Measurements from ENCODE around the gene CDKL2.

The CDKL2 gene

GRCh38 chr4:75643651-75644050 lies 13.3 kb upstream of the CDKL2 start:
- DNase-seq (ENCODE audit: low spot score) (no peak), FAIRE-seq (no peak)

DNA sequence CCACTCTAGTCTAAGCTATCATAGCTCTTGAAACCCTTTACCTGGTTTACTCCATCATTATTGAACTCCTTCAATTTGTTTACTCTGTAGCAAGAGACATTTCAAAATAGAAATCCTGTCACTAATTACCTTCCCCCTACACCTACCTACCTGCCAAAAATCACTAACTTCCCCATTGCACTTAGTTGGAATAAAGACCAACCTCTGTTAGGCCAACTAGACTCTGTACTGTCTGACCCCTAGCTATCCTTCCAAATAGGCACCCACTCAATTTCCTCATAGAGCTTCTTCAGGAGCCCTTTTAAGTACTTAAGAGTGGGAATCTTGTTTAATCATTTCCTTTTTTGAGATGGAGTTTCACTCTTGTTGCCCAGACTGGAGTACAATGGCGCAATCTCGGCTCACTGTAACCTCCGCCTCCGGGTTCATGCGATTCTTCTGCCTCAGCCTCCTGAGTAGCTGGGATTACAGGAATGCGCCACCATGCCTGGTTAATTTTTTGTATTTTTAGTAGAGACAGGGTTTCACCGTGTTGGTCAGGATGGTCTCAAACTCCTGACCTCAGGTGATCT lies 8.9 kb upstream of the CDKL2 start:
- FAIRE-seq (no peak), DNase-seq (ENCODE audit: low spot score) (no peak)

- DNase-seq (ENCODE audit: low spot score) (no peak), FAIRE-seq (no peak)
Observed at GRCh38 chr4:75637827-75638226, 7.5 kb upstream of the CDKL2 start.

DNA sequence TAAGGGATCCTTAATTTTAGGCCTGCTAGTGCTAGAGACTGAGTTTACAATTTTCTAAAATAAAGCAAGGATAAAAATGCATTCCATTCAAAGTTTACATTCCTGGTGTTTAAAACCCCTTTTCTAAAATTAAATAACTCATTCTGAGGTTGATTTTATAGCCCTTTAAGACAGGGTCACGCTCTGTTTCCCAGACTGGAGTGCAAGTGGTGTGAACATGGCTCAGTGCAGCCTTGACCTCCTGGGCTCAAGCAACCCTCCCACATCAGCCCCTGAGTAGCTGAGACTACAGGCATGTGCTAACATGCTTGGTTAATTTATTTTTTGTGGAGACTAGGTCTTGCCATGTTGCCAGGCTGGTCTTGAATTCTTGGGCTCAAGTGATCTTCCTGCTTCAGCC lies 6.8 kb upstream of the CDKL2 start:
- peak; percentile 85 for FAIRE-seq
- peak; percentile 27 for DNase-seq (ENCODE audit: low spot score)

DNA sequence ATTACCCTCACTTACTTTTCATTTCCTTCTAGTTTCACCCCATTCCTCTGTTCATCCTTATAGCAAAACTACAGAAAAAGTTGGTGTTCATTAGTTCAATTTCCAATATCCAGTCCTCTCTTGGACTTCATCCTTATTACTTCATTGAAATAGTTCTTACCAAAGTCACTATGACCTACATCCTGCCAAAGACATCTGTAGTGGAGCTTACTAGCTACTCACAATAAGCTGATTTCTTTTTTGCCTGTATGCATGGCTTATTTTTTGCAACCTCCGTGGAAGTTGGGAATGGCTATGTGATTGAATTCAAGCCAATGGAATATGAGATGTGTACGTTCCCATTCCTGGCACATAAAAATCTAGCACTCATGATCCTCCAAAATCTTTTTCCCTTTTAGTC lies 4.6 kb upstream of the CDKL2 start:
- DNase-seq (ENCODE audit: low spot score) (no peak), FAIRE-seq (no peak)

DNA sequence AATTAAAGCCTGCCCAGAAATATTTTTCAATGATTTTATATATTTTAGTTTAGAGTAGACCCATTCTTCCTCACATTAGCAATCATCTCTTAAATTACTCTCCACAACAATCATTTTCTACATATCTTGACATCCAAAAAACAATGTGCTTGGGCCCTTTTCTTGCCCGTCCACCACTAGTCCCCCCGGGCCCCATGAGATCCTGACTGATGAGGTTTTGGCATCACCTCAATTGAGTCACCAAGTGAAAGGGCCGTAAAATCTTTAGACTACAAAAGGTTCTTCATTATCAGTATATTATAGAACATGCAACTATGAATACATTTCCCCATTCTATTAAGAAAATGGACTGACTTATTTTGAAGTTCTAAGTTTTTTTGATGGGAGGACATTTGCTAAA lies 4.0 kb upstream of the CDKL2 start:
- DNase-seq (ENCODE audit: low spot score) (no peak), FAIRE-seq (no peak)

- peak; percentile 59 for DNase-seq (ENCODE audit: low spot score)
- FAIRE-seq: peak; percentile 74
Observed at GRCh38 chr4:75633846-75634245, 3.5 kb upstream of the CDKL2 start.

- no peak for DNase-seq (ENCODE audit: low spot score)
Observed at GRCh38 chr4:75630937-75631329, 605 bp upstream of the CDKL2 start.

GRCh38 chr4:75629239-75629638 lies 1.1 kb downstream of the CDKL2 start:
- FAIRE-seq: no peak
- DNase-seq (ENCODE audit: low spot score): no peak

More at GRCh38 chr4:75630937-75631329, 605 bp upstream of the CDKL2 start:
- FAIRE-seq: no peak

DNA sequence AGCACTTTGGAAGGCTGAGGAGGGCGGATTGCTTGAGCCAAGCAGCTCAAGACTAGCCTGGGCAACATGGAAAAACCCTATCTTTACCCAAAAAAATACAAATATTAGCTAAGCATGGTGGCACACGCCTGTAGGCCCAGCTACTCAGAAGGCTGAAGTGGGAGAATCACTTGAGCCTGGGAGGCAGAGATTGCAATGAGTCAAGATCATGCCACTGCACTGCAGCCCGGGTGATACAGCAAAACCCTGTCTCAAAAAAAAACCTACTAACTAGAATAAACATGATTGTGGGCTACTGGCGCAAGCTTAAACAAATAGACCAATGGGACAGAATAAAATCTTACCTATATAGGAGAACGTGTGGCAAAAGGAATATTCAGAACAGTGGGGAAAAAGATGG lies 7.3 kb downstream of the CDKL2 start:
- no peak for DNase-seq (ENCODE audit: low spot score)
- no peak for FAIRE-seq

DNA sequence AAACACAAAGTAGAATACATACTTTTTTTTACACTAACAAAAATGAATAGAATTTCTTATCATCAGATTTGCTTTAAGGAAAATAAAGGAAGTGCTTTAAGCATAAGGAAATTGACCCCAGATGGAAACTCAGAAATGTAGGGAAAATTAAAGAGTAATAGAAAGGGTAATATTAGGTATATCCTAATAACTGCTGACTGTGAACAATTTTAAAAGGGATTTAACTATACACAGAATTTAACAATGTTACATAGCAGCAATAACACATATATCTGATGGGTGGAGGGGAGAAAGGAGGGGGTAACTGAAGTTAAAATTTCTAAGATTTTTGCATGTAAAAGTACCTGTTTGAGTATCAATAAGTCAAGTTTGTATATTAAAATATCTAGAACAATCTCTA lies 8.6 kb downstream of the CDKL2 start:
- FAIRE-seq (no peak), DNase-seq (ENCODE audit: low spot score) (no peak)

DNA sequence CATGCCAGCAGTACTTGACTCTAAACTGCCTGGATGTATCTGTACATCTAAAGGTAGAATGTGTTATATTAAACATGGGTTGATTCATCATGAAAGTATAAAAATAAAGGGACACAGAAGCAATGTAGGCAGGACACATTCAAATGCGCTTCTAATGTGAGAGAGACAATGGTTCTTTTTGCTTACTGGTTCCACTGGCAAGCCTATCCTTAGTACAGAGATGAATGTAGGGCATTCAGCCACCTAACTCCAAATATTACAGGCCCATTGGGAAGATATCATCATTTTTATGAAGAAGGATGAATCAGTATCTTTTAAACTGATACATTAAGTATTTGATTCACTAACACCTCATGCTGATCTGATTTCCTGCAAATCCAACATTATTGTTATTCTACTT lies 18.0 kb downstream of the CDKL2 start:
- FAIRE-seq: no peak

DNA sequence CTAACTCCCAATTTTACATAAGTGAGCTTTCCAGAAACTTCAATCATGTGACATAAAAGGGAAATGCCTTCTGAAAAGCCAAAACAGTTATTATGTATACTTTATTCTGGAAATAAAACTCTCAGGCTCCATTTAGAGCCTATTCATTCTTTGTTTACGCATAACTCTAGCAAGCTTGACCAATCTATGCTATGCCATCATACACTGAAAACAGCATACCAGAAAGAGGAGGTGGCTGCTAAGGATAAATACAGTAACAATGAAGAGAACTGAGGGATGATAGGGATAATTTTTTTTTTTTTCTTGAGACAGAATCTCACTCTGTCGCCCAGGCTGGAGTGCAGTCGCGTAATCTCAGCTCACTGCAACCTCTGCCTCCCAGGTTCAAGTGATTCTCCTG lies 24.4 kb downstream of the CDKL2 start:
- FAIRE-seq: no peak
- DNase-seq (ENCODE audit: low spot score): no peak

More for the DNA sequence above, 18.0 kb downstream of the CDKL2 start:
- DNase-seq (ENCODE audit: low spot score): no peak

GRCh38 chr4:75599647-75600046 lies 30.7 kb downstream of the CDKL2 start:
- no peak for FAIRE-seq
- DNase-seq (ENCODE audit: low spot score): no peak

DNA sequence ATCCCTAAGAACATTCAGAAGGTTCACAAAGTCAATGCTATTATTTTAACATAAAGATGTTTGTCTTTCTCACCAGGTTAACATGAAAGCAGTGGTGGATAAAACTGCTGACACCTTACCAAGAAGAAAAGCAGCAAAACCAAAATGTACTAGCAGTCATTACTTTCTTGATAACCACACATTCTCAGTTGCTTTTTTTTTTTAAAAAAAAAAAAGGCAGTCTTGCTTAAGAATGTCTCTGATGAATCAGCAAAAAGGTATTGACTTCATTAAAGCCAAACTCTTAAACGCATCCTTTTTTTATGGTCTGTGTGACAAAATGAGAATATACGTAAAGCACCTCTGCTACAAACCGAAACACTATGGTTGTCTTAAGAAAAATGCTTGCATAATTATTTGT lies 31.9 kb downstream of the CDKL2 start:
- FAIRE-seq (no peak), DNase-seq (ENCODE audit: low spot score) (no peak)

DNA sequence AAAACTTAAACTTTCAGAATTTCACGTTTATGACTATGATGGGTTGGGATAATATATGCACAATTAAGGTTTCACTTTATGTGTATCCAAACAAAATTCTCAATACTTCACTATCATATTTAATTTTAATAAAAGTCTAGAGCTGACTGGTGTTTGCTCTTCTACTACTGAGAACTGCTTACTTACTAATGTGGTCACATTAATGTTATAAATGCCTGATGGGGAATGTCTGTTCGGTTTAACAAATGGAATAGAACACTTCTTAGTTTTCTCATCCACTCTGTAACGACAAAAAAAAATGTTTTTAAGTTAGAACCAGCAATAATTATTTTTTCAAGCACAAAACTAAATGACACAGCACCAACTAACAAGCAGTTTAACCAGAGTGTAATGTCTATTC lies 34.3 kb downstream of the CDKL2 start:
- DNase-seq (ENCODE audit: low spot score) (no peak), FAIRE-seq (no peak)

DNA sequence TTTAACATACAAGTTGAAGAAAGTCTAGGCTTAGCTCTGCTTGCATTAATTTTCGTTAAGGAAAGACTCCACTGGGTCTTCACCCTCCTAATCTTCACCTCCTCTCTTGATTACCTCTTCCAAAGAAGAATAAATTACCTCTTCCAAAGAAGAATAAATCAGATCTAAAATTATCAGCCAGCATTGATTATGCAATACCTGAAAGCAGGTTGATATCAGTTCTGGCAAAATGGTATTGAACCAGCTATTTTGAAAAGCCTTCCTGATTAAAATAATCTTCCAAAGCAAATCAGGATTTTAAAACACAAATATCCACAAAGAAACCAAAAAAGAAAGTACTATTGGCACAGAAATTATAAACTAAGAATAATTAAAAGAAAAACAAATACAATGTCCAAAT lies 36.9 kb downstream of the CDKL2 start:
- DNase-seq (ENCODE audit: low spot score) (no peak), FAIRE-seq (no peak)

DNA sequence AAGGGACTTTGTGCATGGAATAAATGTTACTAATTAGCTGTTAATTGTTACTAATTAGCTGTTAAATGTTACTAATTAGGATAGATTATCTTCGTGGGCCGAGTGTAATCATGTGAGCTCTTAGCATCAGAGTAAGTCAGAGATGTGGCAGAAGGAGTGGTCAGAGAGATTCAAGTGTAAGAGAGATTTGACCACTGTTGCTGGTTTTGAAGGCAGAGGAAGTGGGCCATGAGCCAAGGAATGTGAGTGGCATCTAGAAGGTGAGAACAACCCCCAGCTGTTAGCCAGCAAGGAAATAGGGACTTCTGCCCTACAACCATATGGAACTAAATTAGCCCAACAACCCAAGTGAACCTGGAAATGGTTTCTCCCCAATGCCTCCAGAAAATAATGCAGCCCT lies 46.3 kb downstream of the CDKL2 start:
- no peak for DNase-seq (ENCODE audit: low spot score)
- FAIRE-seq: no peak

GRCh38 chr4:75567725-75568124 lies 62.6 kb downstream of the CDKL2 start:
- FAIRE-seq: no peak
- no peak for DNase-seq (ENCODE audit: low spot score)

GRCh38 chr4:75566911-75567310 lies 63.4 kb downstream of the CDKL2 start:
- DNase-seq (ENCODE audit: low spot score): no peak

DNA sequence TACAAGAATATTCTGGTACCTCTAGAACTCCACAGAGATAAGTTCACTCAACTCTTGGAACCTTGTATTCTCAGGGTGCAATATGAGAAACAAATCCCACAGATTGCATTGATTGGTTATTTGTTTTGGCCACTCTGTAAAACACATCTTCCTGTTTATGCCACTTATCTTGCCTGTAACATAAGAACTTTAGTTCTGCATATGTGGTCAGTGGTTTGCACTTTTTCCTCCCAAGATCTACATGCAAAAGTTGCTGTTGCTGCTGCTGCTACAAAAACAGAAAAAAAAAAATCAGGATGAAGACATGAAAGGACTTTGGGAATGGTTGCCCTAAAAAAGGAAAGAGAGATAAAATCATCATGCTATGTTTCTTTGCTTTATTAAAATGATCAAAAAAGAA lies 64.8 kb downstream of the CDKL2 start:
- DNase-seq (ENCODE audit: low spot score) (no peak), FAIRE-seq (no peak)

More at GRCh38 chr4:75566911-75567310, 63.4 kb downstream of the CDKL2 start:
- no peak for FAIRE-seq

DNA sequence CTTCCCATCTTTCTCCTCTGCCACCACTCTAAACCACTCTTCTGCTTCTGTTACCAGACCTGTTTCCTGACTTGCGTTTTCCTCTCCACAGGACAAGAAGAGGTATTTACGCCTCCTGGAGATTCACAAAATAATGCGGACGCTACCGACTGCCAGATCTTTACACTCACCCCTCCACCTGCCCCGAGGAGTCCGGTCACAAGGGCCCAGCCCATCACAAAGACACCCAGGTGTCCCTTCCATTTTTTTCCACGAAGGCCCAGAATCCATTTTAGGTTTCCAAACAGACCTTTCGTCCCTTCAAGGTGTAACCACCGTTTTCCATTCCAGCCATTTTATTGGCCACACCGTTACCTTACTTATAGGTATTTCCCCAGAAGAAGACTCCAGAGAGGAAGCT lies 66.3 kb downstream of the CDKL2 start:
- FAIRE-seq (no peak), DNase-seq (ENCODE audit: low spot score) (no peak)

DNA sequence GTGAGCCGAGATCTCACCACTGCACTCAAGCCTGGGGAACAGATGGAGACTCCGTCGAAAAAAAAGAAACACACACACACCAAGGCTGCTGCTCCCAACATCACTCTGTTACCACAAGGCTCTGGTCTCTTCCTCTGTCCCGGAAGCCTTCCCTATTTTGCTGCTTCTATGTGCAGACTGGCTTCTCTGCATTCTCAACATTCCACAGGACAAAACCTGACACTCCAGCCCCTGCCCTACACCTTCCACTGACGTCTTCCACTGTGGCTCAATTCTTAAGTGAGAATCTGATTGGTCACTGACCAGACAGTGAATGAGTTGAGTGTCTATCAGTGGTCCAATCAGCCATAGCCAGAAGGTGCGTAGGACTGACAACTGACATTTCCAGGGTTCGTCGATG lies 68.5 kb downstream of the CDKL2 start:
- FAIRE-seq: no peak

GRCh38 chr4:75557696-75558095 lies 72.6 kb downstream of the CDKL2 start:
- no peak for FAIRE-seq
- no peak for DNase-seq (ENCODE audit: low spot score)

More for the DNA sequence above, 68.5 kb downstream of the CDKL2 start:
- DNase-seq (ENCODE audit: low spot score): no peak

Data from RCC 7860 (cell line).